Left ventricle myocardium inferior (tissue), 1 donor: Measurements from ENCODE around the gene NCMAP. TPM values are rescaled to one million over a fixed set of nuclear protein-coding genes. Genes with fewer than 3 reads are reported as not detected.

Experiments used
- DNase-seq: peaks from one replicate; pipeline ENCODE4 v3.0.0-alpha.2; 2020
- H3K27ac ChIP-seq: fragments of 200-600 bp; replicated peaks from 2 replicates; pipeline ENCODE4 v1.8.0; 2021
- H3K27me3 ChIP-seq: fragments of 200-600 bp; 2 replicates; pipeline ENCODE4 v1.8.0; 2021; ENCODE audit warnings: low read depth
- H3K36me3 ChIP-seq: fragments of 200-600 bp; 2 replicates; pipeline ENCODE4 v1.8.0; 2021
- H3K4me1 ChIP-seq: fragments of 200-600 bp; 2 replicates; pipeline ENCODE4 v1.8.0; 2021
- H3K4me3 ChIP-seq: fragments of 200-600 bp; 2 replicates; pipeline ENCODE4 v1.8.0; 2021; ENCODE audit warnings: mild to moderate bottlenecking, moderate library complexity
- H3K9me3 ChIP-seq: fragments of 200-600 bp; replicated peaks from 2 replicates; pipeline ENCODE4 v1.8.0; 2021
- CTCF ChIP-seq: fragments of 200-600 bp; IDR thresholded peaks from 2 replicates; pipeline ENCODE4 v1.8.0; 2021; ENCODE audit warnings: antibody characterized with exemption, mild to moderate bottlenecking, borderline replicate concordance
- intact Hi-C: fragments of 100-400 bp; cut with micrococcal nuclease; formaldehyde crosslinking; loops from one replicate; pipeline ENCODE4 v1.11.0; 2022
- total RNA-seq: library from RNA; stranded (reverse); fragmentation: NEBNext Ultra II Directional; extraction: Animal tissue kit (Norgen Biotek cat#: 25700); gene quantifications from one replicate; pipeline ENCODE4 v1.2.1, GENCODE V29; 2021
- donor health status: DM: no; HTN: yes; CAD: no; lungs with severe emphysema.

Gene NCMAP
- total RNA-seq, 1 donor from 2014 or later, result 0.11 TPM

- intact Hi-C loops, result no loop called here
- DNase-seq, result peak; percentile 35
- Histone ChIP-seq H3K27ac (peak overlapping the region; percentile 99), H3K36me3 (peaks cover 10% of the 10 kb centered on the region), H3K27me3 (no peaks in the 10 kb centered on the region), H3K9me3 (no peaks in the 10 kb centered on the region), H3K4me3 (peak overlapping the region; percentile 96), H3K4me1 (peaks cover 45% of the 10 kb centered on the region)
- no peak for TF ChIP-seq CTCF
Observed at GRCh38 chr1:24641646-24642151, 85.8 kb downstream of the NCMAP start.

GRCh38 chr1:24642481-24643362 is 86.8 kb downstream of the NCMAP start, which contains the start of gene SRRM1:
Gene SRRM1 (plus strand): TSS chr1:24643302. CDS start chr1:24643327, 25 bp downstream.
- Histone ChIP-seq H3K9me3 (no peaks in the 10 kb centered on the region), H3K4me1 (peaks cover 45% of the 10 kb centered on the region), H3K27me3 (no peaks in the 10 kb centered on the region), H3K4me3 (peak within 1 kb of the TSS; percentile 96), H3K27ac (peak within 1 kb of the TSS; percentile 99), H3K36me3 (peaks cover 20% of the 10 kb centered on the region)
- DNase-seq, result peak; percentile 99
- intact Hi-C loops, result no loop called here
- no peak for TF ChIP-seq CTCF

- DNase-seq, result no peak
- Histone ChIP-seq H3K4me1 (peaks cover 45% of the 10 kb centered on the region), H3K4me3 (peak overlapping the region; percentile 96), H3K27me3 (no peaks in the 10 kb centered on the region), H3K36me3 (peaks cover 28% of the 10 kb centered on the region), H3K27ac (peak overlapping the region; percentile 92), H3K9me3 (no peaks in the 10 kb centered on the region)
- TF ChIP-seq CTCF, result no peak
- intact Hi-C loops, result no loop called here
Observed at GRCh38 chr1:24643363-24644099, 87.6 kb downstream of the NCMAP start.

- TF ChIP-seq CTCF, result no peak
- Histone ChIP-seq H3K9me3 (no peaks in the 10 kb centered on the region), H3K27ac (peak overlapping the region; percentile 92), H3K4me1 (peaks cover 45% of the 10 kb centered on the region), H3K27me3 (no peaks in the 10 kb centered on the region), H3K4me3 (peak overlapping the region; percentile 96), H3K36me3 (peaks cover 33% of the 10 kb centered on the region)
- no peak for DNase-seq
- intact Hi-C loops, result no loop called here
Observed at GRCh38 chr1:24644100-24644384, 88.2 kb downstream of the NCMAP start.

- H3K9me3 ChIP-seq, result no peaks in the 10 kb centered on the region
- peaks cover 82% of the 10 kb centered on the region for H3K36me3 ChIP-seq
- H3K27ac ChIP-seq, result no peak overlapping the region
- H3K27me3 ChIP-seq, result no peaks in the 10 kb centered on the region
- no peak overlapping the region for H3K4me3 ChIP-seq
- intact Hi-C loops, result no loop called here
- peaks cover 21% of the 10 kb centered on the region for H3K4me1 ChIP-seq
- no peak for DNase-seq
- TF ChIP-seq CTCF, result no peak
Observed at GRCh38 chr1:24648919-24649318, 93.0 kb downstream of the NCMAP start.
